ENCODE data around the gene SRSF4. TPM values are rescaled to one million over a fixed set of nuclear protein-coding genes. Genes with fewer than 3 reads are reported as not detected.

The SRSF4 gene
- total and polyA plus RNA-seq, 2 of the 8 experiments (the other 6 are each of a cell fraction or from before 2014, with no cell fraction given): 34.9 to 86.5 TPM

DNA sequence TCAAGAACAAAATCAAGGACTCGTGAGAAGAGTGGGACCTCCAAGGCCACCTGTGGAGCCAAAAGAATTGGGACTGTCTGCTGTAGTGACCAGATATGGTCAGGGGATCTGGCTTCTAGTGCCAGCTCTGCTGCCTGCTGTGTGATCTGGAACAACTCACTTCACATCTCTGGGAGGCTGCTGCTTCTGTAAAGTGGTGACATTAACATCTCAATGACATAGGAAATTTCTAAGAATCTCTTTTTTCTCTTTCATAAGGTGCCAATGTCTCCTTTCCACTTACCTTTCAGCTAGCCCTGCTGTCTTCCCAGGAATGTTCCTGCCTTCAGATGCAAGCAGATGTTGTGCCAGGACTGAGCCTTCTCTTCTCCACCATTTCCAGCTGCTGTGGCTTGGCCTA is 5.0 kb upstream of the SRSF4 start:
- FAIRE-seq (peak; percentile 72), DNase-seq (ENCODE audit: low read depth in 1 of 2, low spot score in 2 of 2) (no peak)
- WGBS, 2 experiments (ENCODE audit: extremely low coverage in 1 of 2, insufficient coverage in 1 of 2, insufficient read length in 1 of 2, insufficient replicate concordance in 2 of 2, low coverage in 1 of 2, low lambda C conversion rate in 2 of 2, missing lambda C conversion rate in 1 of 2): 18% methylated on average over 1 of the region's 1 CpG; no CpG with 5 or more reads in 1 of the 2 experiments
- H3K9me3 ChIP-seq (ENCODE audit: insufficient read depth in 2 of 2, low read depth in 1 of 2, low read length in 1 of 2): no peaks in the 10 kb centered on the region
- ChIA-PET CTCF (ENCODE audit: partially characterized antibody) (interaction anchor here (0.8 to 3.5 kb wide), 5 partner anchors 11 to 1885 kb away, joined by 3 to 21 read pairs (median 7); no protein-coding TSS in a partner anchor), POLR2A (ENCODE audit: partially characterized antibody) (interaction anchor here (0.6 to 3.8 kb wide), 11 partner anchors 10 to 302 kb away, joined by 3 to 28 read pairs (median 4); partner anchors contain the start of genes EPB41 and TMEM200B)
- peaks cover 2 to 15% (median 4%) of the 10 kb centered on the region in 4 experiments; a peak in 5 of 7 replicates for H3K4me1 ChIP-seq (replicated peaks in 1 of 4; ENCODE audit: control insufficient read depth in 3 of 4, insufficient read depth in 4 of 4, low read length in 3 of 4)
- peak overlapping the region; percentile 21; the same call in 1 of the 2 replicates for H3K27ac ChIP-seq (ENCODE audit: low read depth, low read length)
- H3K23ac ChIP-seq (ENCODE audit: insufficient read length): no peak overlapping the region
- peak overlapping the region; percentile 93; the same call in 1 of the 2 replicates for H2AK5ac ChIP-seq (ENCODE audit: low read depth, low read length)
- no peak overlapping the region for H3K9ac ChIP-seq (replicated peaks in 1 of 4; ENCODE audit: extremely low read depth in 1 of 4, low read depth in 3 of 4, low read length in 3 of 4)
- no peaks in the 10 kb centered on the region for H3K79me2 ChIP-seq (ENCODE audit: control insufficient read depth in 1 of 2, insufficient read depth in 2 of 2, low read length in 2 of 2)
- no peaks in the 10 kb centered on the region for H3K27me3 ChIP-seq (replicated peaks in 1 of 4; ENCODE audit: control insufficient read depth in 3 of 4, extremely low read depth in 1 of 4, insufficient read depth in 3 of 4, low read length in 3 of 4)
- peak overlapping the region; percentile 16 to 39; a peak in 3 of 4 replicates for H3K4me2 ChIP-seq (ENCODE audit: insufficient read depth in 1 of 2, low read depth in 2 of 2, low read length in 2 of 2)
- H3K4me3 ChIP-seq (ENCODE audit: extremely low read depth in 1 of 4, insufficient read depth in 2 of 4, low read depth in 3 of 4, low read length in 4 of 4): no peak overlapping the region
- H4K91ac ChIP-seq (replicated peaks; ENCODE audit: insufficient read length, low read length): no peak overlapping the region
- H3K14ac ChIP-seq (ENCODE audit: insufficient read length): no peak overlapping the region
- no peak overlapping the region for H2BK120ac ChIP-seq (replicated peaks; ENCODE audit: low read depth, low read length)
- TF ChIP-seq CTBP2 (IDR thresholded peaks at IDR 0.05; ENCODE audit: borderline replicate concordance, insufficient read depth, insufficient read length, low read length) (peak; percentile 84), NANOG (IDR thresholded peaks at IDR 0.05; ENCODE audit: insufficient read depth, low read depth, low read length, poor library complexity, severe bottlenecking) (peak; percentile 64), POLR2AphosphoS5 (IDR thresholded peaks at IDR 0.05; ENCODE audit: low read depth, low read length) (no peak), SRF (IDR thresholded peaks at IDR 0.05; ENCODE audit: low read depth, low read length) (peak; percentile 50; the same call in 1 of the 2 replicates)
- H4K20me1 ChIP-seq (replicated peaks in 1 of 2; ENCODE audit: control insufficient read depth in 1 of 2, insufficient read depth in 2 of 2, low read length in 2 of 2): no peaks in the 10 kb centered on the region
- H4K5ac ChIP-seq (ENCODE audit: insufficient read length, low read depth, low read length): no peak overlapping the region
- H2BK12ac ChIP-seq (ENCODE audit: low read depth, low read length): peak overlapping the region; percentile 98
- no peak overlapping the region for H3K18ac ChIP-seq (ENCODE audit: extremely low read depth, low read length)
- no peak overlapping the region for H2AFZ ChIP-seq (ENCODE audit: low read length)
- H2BK5ac ChIP-seq (ENCODE audit: low read depth, low read length): peak overlapping the region; percentile 96; the same call in 1 of the 2 replicates
- no peaks in the 10 kb centered on the region for H3K79me1 ChIP-seq (ENCODE audit: low read depth, low read length)
- H2BK15ac ChIP-seq (ENCODE audit: low read length): no peak overlapping the region
- H4K8ac ChIP-seq (ENCODE audit: extremely low read depth, insufficient read depth, low read length): no peak overlapping the region
- peak overlapping the region; percentile 44; the same call in 1 of the 2 replicates for H2BK20ac ChIP-seq (ENCODE audit: low read length)
- no peak overlapping the region for H3K56ac ChIP-seq (replicated peaks; ENCODE audit: insufficient read length, low read depth, low read length)
- H3K4ac ChIP-seq (replicated peaks; ENCODE audit: insufficient read length, low read depth, low read length): peak overlapping the region; percentile 48
- 0 out of 2 replicates have a peak, but pooled peaks cover 1% of the 10 kb centered on the region for H3K23me2 ChIP-seq (ENCODE audit: low read depth, low read length)
- H3K36me3 ChIP-seq (ENCODE audit: control insufficient read depth in 2 of 4, insufficient read depth in 4 of 4, low read length in 3 of 4): no peaks in the 10 kb centered on the region

Measured in H1 (cell line).